SU-DHL-6 (cell line): ENCODE measurements around the gene PML.

ENCODE experiments used
- CTCF ChIP-seq: fragments of 200-600 bp; sonication (generic); IDR thresholded peaks from one replicate; pipeline ENCODE4 v1.5.1; 2017; ENCODE audit warnings: antibody characterized with exemption, mild to moderate bottlenecking, low read length, moderate library complexity; ENCODE audit not compliant: insufficient read depth, poor library complexity, severe bottlenecking
- EZH2phosphoT487 ChIP-seq: fragments of 200-600 bp; sonication (generic), shearing (Covaris generic); conservative IDR thresholded peaks from 2 replicates; pipeline ENCODE4 v1.6.1; 2018; ENCODE audit warnings: mild to moderate bottlenecking, antibody characterized with exemption, low read length, moderate library complexity, mixed read lengths

GRCh38 chr15:74043425-74044266 lies 49.1 kb downstream of the PML start:
- TF ChIP-seq CTCF (no peak), EZH2phosphoT487 (no peak)
